ENCODE results near the gene TGFA.

The TGFA gene

GRCh38 chr2:70522627-70523026 is 31.0 kb downstream of the TGFA start:
- no peak for TF ChIP-seq TEAD4 (IDR thresholded peaks at IDR 0.05)
- no peak for TF ChIP-seq REST (IDR thresholded peaks at IDR 0.05; ENCODE audit: low read depth)
- TF ChIP-seq YY1 (IDR thresholded peaks at IDR 0.05; ENCODE audit: low read depth) = no peak
- TF ChIP-seq CEBPB (IDR thresholded peaks at IDR 0.05) = no peak
- no peak for TF ChIP-seq CREB1 (IDR thresholded peaks at IDR 0.05; ENCODE audit: low read depth)
- no peak for TF ChIP-seq RAD21 (IDR thresholded peaks at IDR 0.05; ENCODE audit: low read depth)
- no peak for TF ChIP-seq TAF1 (IDR thresholded peaks at IDR 0.05; ENCODE audit: low read depth)
- no peak for TF ChIP-seq EP300 (IDR thresholded peaks at IDR 0.05; ENCODE audit: borderline replicate concordance)
- no peak for TF ChIP-seq USF1 (IDR thresholded peaks at IDR 0.05)
- TF ChIP-seq MAX (IDR thresholded peaks at IDR 0.05) = no peak
- no peak for TF ChIP-seq TCF12 (IDR thresholded peaks at IDR 0.05; ENCODE audit: low read depth)
- no peak for TF ChIP-seq FOXM1 (IDR thresholded peaks at IDR 0.05; ENCODE audit: borderline replicate concordance, low read depth)
- no peak for TF ChIP-seq NFIC (IDR thresholded peaks at IDR 0.05)
- no peak for TF ChIP-seq EGR1 (IDR thresholded peaks at IDR 0.05)
- no peak for TF ChIP-seq ZBTB7A (IDR thresholded peaks at IDR 0.05; ENCODE audit: low read depth)

GRCh38 chr2:70520825-70521224 is 32.8 kb downstream of the TGFA start:
- no peak for TF ChIP-seq REST (IDR thresholded peaks at IDR 0.05; ENCODE audit: low read depth)
- TF ChIP-seq NFIC (IDR thresholded peaks at IDR 0.05) = peak; percentile 82

GRCh38 chr2:70519453-70519852 is 34.2 kb downstream of the TGFA start:
- TF ChIP-seq MAX (IDR thresholded peaks at IDR 0.05) (no peak), REST (IDR thresholded peaks at IDR 0.05; ENCODE audit: low read depth) (no peak), RAD21 (IDR thresholded peaks at IDR 0.05; ENCODE audit: low read depth) (no peak), EP300 (IDR thresholded peaks at IDR 0.05; ENCODE audit: borderline replicate concordance) (no peak), EGR1 (IDR thresholded peaks at IDR 0.05) (no peak), TAF1 (IDR thresholded peaks at IDR 0.05; ENCODE audit: low read depth) (no peak), USF1 (IDR thresholded peaks at IDR 0.05) (no peak), FOXM1 (IDR thresholded peaks at IDR 0.05; ENCODE audit: borderline replicate concordance, low read depth) (no peak), YY1 (IDR thresholded peaks at IDR 0.05; ENCODE audit: low read depth) (no peak), TEAD4 (IDR thresholded peaks at IDR 0.05) (no peak)

GRCh38 chr2:70518557-70518956 is 35.1 kb downstream of the TGFA start:
- no peak for TF ChIP-seq FOXM1 (IDR thresholded peaks at IDR 0.05; ENCODE audit: borderline replicate concordance, low read depth)
- no peak for TF ChIP-seq USF1 (IDR thresholded peaks at IDR 0.05)
- no peak for TF ChIP-seq YY1 (IDR thresholded peaks at IDR 0.05; ENCODE audit: low read depth)
- TF ChIP-seq MAX (IDR thresholded peaks at IDR 0.05) = no peak
- TF ChIP-seq EP300 (IDR thresholded peaks at IDR 0.05; ENCODE audit: borderline replicate concordance) = no peak
- TF ChIP-seq RAD21 (IDR thresholded peaks at IDR 0.05; ENCODE audit: low read depth) = no peak
- TF ChIP-seq CREB1 (IDR thresholded peaks at IDR 0.05; ENCODE audit: low read depth) = no peak
- TF ChIP-seq TCF12 (IDR thresholded peaks at IDR 0.05; ENCODE audit: low read depth) = no peak
- no peak for TF ChIP-seq TEAD4 (IDR thresholded peaks at IDR 0.05)
- no peak for TF ChIP-seq ZBTB7A (IDR thresholded peaks at IDR 0.05; ENCODE audit: low read depth)
